ENCODE measurements around the gene UCHL3. TPM values are rescaled to one million over a fixed set of nuclear protein-coding genes. Genes with fewer than 3 reads are reported as not detected.

Gene UCHL3
- total and polyA plus RNA-seq, 10 of the 15 experiments (the other 5 are each of a cell fraction or from before 2014, with no cell fraction given), result 52.5 to 179 (median 104) TPM

DNA sequence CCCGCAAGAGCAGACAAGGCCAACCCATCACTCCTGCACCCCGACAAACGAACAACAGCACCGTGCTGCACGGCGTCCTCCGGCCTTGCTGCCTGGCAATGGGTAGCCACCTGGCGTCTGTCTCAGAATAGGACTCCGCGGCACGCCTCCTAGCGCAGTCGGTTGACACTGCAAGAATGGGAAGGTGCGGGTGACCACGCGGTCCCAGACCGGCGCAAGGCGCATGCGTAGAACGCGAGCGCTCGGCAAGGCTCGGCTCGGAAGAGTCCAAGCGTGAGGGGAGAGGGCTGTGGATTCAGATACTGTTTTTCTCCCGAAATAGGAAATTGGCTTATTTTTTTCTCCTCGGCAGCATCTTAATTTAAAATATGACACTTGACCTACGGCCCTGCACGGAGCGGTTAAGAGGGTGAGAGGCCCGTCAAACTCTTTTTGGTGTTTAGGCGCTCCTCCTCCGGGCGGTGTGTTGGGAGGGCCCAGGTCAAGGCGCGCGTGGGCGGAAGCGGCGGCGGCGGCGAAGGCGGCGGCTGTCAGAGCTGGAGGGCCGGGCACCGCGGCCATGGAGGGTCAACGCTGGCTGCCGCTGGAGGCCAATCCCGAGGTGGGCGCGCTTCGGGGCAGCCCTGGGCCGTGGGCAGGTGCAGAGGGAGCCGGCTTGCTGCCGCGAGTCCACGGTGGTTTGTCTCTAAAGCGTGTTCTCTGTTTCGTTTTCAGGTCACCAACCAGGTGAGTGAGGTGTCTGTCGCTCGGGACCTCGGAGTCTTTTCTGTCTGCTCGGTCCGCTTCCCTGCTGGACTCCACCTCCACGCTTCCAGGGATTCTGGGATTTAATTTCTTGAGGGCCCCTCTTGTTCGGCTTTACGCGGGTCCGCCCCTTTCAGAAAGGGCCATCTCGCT lies at the start of gene UCHL3 (continued):
- TF ChIP-seq POU2F2 (IDR thresholded peaks at IDR 0.05; ENCODE audit: borderline replicate concordance, low read depth, low read length) (peak; percentile 50; the same call in 1 of the 3 replicates), CHD4 (IDR thresholded peaks at IDR 0.05) (no peak), IRF4 (IDR thresholded peaks at IDR 0.05; ENCODE audit: low read depth, low read length) (0 out of 2 replicates have a peak, but pooled peaks have one; percentile 15), YY1 (IDR thresholded peaks at IDR 0.05; ENCODE audit: low read depth, low read length) (peak; percentile 90), JUNB (IDR thresholded peaks at IDR 0.05) (no peak), TBL1XR1 (IDR thresholded peaks at IDR 0.05; ENCODE audit: low read depth, low read length) (no peak; the same call in 1 of the 2 replicates), TARDBP (IDR thresholded peaks at IDR 0.05; ENCODE audit: borderline replicate concordance) (0 out of 2 replicates have a peak, but pooled peaks have one; percentile 31), STAT3 (IDR thresholded peaks at IDR 0.05; ENCODE audit: low read depth, low read length) (no peak), LARP7 (IDR thresholded peaks at IDR 0.05) (peak; percentile 61), SREBF1 (IDR thresholded peaks at IDR 0.05; ENCODE audit: low read length) (peak; percentile 98), SIN3A (IDR thresholded peaks at IDR 0.05; ENCODE audit: low read depth, low read length) (peak; percentile 56; the same call in 1 of the 2 replicates), NR2C2 (IDR thresholded peaks at IDR 0.05; ENCODE audit: borderline replicate concordance, control insufficient read depth, insufficient read length, low read depth) (no peak), SRF (IDR thresholded peaks at IDR 0.05; ENCODE audit: low read depth in 2 of 2, low read length in 2 of 2) (no peak)
- TF ChIP-seq, protein P1, sequence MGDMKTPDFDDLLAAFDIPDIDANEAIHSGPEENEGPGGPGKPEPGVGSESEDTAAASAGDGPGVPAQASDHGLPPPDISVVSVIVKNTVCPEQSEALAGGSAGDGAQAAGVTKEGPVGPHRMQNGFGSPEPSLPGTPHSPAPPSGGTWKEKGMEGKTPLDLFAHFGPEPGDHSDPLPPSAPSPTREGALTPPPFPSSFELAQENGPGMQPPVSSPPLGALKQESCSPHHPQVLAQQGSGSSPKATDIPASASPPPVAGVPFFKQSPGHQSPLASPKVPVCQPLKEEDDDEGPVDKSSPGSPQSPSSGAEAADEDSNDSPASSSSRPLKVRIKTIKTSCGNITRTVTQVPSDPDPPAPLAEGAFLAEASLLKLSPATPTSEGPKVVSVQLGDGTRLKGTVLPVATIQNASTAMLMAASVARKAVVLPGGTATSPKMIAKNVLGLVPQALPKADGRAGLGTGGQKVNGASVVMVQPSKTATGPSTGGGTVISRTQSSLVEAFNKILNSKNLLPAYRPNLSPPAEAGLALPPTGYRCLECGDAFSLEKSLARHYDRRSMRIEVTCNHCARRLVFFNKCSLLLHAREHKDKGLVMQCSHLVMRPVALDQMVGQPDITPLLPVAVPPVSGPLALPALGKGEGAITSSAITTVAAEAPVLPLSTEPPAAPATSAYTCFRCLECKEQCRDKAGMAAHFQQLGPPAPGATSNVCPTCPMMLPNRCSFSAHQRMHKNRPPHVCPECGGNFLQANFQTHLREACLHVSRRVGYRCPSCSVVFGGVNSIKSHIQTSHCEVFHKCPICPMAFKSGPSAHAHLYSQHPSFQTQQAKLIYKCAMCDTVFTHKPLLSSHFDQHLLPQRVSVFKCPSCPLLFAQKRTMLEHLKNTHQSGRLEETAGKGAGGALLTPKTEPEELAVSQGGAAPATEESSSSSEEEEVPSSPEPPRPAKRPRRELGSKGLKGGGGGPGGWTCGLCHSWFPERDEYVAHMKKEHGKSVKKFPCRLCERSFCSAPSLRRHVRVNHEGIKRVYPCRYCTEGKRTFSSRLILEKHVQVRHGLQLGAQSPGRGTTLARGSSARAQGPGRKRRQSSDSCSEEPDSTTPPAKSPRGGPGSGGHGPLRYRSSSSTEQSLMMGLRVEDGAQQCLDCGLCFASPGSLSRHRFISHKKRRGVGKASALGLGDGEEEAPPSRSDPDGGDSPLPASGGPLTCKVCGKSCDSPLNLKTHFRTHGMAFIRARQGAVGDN (IDR thresholded peaks at IDR 0.05), result peak; percentile 43
- TF ChIP-seq, protein P2, sequence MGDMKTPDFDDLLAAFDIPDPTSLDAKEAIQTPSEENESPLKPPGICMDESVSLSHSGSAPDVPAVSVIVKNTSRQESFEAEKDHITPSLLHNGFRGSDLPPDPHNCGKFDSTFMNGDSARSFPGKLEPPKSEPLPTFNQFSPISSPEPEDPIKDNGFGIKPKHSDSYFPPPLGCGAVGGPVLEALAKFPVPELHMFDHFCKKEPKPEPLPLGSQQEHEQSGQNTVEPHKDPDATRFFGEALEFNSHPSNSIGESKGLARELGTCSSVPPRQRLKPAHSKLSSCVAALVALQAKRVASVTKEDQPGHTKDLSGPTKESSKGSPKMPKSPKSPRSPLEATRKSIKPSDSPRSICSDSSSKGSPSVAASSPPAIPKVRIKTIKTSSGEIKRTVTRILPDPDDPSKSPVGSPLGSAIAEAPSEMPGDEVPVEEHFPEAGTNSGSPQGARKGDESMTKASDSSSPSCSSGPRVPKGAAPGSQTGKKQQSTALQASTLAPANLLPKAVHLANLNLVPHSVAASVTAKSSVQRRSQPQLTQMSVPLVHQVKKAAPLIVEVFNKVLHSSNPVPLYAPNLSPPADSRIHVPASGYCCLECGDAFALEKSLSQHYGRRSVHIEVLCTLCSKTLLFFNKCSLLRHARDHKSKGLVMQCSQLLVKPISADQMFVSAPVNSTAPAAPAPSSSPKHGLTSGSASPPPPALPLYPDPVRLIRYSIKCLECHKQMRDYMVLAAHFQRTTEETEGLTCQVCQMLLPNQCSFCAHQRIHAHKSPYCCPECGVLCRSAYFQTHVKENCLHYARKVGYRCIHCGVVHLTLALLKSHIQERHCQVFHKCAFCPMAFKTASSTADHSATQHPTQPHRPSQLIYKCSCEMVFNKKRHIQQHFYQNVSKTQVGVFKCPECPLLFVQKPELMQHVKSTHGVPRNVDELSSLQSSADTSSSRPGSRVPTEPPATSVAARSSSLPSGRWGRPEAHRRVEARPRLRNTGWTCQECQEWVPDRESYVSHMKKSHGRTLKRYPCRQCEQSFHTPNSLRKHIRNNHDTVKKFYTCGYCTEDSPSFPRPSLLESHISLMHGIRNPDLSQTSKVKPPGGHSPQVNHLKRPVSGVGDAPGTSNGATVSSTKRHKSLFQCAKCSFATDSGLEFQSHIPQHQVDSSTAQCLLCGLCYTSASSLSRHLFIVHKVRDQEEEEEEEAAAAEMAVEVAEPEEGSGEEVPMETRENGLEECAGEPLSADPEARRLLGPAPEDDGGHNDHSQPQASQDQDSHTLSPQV (IDR thresholded peaks at IDR 0.05), result no peak
- TF ChIP-seq, protein P3, sequence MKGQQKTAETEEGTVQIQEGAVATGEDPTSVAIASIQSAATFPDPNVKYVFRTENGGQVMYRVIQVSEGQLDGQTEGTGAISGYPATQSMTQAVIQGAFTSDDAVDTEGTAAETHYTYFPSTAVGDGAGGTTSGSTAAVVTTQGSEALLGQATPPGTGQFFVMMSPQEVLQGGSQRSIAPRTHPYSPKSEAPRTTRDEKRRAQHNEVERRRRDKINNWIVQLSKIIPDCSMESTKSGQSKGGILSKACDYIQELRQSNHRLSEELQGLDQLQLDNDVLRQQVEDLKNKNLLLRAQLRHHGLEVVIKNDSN (IDR thresholded peaks at IDR 0.05; ENCODE audit: borderline replicate concordance, extremely low read length, insufficient read depth, low read depth, low read length), result peak; percentile 48
- TF ChIP-seq, protein P4, sequence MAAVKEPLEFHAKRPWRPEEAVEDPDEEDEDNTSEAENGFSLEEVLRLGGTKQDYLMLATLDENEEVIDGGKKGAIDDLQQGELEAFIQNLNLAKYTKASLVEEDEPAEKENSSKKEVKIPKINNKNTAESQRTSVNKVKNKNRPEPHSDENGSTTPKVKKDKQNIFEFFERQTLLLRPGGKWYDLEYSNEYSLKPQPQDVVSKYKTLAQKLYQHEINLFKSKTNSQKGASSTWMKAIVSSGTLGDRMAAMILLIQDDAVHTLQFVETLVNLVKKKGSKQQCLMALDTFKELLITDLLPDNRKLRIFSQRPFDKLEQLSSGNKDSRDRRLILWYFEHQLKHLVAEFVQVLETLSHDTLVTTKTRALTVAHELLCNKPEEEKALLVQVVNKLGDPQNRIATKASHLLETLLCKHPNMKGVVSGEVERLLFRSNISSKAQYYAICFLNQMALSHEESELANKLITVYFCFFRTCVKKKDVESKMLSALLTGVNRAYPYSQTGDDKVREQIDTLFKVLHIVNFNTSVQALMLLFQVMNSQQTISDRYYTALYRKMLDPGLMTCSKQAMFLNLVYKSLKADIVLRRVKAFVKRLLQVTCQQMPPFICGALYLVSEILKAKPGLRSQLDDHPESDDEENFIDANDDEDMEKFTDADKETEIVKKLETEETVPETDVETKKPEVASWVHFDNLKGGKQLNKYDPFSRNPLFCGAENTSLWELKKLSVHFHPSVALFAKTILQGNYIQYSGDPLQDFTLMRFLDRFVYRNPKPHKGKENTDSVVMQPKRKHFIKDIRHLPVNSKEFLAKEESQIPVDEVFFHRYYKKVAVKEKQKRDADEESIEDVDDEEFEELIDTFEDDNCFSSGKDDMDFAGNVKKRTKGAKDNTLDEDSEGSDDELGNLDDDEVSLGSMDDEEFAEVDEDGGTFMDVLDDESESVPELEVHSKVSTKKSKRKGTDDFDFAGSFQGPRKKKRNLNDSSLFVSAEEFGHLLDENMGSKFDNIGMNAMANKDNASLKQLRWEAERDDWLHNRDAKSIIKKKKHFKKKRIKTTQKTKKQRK (IDR thresholded peaks at IDR 0.05; ENCODE audit: low read depth, low read length), result no peak
